Ecto neural progenitor cell (in vitro differentiated cells): Measurements from ENCODE around the gene C1orf21.

Experiments used
- DNase-seq: peaks from one replicate; pipeline ENCODE4 v3.0.0-alpha.2; 2018; ENCODE audit warnings: low spot score

C1orf21 gene

DNA sequence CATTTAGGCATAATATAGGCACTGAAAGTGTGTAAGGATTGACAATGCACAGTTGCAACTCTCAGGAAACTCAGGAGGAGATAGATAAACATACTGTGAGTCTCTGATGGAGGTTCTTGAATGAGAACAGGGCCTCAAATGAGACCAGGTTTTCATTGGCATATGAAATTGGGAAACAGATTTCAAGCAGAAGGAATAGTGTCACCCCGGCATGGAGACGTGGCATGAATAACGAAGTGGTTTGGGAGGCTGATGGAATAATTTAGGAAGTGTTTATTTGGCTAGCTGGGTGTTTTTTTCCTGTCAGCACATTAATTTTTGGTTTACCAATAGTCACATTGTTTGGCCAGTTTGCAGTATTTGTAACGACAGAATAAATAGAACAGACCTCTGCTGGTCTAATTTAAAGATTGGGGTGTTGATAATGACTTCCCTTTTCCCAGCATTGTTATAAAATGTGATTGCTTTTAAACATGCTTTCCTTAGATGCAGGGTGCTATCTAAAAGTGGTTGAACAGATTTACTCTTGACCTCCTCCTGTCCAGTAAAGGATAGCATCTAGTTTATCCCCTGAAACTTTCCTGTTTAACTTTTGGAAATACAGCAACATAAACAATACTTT lies 132.0 kb downstream of the C1orf21 start:
- DNase-seq = no peak

- DNase-seq = no peak
Observed at GRCh38 chr1:184520336-184520735, 133.5 kb downstream of the C1orf21 start.

DNA sequence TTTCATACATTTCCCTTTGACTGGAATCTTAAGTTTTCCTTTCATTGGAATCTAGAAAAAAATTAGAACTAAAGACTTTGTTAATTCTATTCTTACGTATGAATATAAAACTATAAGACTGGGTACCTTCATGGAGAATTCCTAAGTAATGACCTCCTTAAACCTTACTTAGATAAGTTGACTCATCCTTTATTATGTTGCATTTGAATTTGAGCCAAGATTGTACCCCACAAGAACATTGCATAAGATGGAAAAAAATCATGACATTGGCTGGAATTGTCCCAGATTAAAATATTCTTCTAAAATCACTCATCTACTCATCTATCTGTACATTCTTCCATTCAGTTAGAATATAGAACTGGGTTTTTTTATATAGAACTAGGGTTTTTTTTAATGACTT lies 137.4 kb downstream of the C1orf21 start:
- DNase-seq = no peak

GRCh38 chr1:184527402-184527801 lies 140.6 kb downstream of the C1orf21 start:
- DNase-seq = no peak

DNA sequence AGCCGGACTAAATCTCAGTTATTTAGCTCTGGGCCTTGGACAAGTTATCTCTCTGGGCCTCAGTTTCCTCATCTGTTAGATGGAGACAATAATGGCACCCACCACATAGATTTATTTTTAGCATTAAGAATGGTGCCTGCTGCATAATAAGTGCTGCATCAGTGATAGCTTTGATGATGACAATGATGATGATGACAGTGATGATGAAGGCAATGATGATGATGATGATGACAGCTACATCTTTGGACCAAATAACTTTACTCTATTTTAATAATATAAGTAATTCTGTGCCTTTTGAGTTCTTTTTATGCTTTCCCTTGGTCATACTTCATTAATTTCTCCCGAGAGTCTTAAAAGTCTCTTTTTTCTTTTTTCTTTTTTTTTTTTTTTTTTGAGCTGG lies 143.4 kb downstream of the C1orf21 start:
- DNase-seq = no peak

DNA sequence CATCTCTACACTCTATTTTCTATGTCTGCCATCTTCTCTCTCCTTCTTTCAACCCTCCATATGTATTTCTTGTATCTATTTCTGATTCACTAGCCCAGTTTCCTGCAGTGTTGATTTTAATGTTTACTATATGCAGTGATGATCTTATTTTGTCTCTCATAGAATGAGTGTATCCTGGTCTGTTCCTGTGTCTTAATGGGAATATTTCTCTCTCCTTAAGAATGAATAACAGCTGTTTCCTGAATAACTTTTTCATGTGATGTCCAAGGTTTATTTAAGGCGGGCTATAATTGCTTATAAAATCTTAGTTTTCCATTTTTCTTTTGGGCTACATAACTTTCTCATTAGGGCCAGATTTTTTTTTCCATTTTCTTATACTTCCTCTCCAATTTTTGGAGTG lies 144.5 kb downstream of the C1orf21 start:
- DNase-seq = no peak

GRCh38 chr1:184532199-184532598 lies 145.4 kb downstream of the C1orf21 start:
- no peak for DNase-seq

DNA sequence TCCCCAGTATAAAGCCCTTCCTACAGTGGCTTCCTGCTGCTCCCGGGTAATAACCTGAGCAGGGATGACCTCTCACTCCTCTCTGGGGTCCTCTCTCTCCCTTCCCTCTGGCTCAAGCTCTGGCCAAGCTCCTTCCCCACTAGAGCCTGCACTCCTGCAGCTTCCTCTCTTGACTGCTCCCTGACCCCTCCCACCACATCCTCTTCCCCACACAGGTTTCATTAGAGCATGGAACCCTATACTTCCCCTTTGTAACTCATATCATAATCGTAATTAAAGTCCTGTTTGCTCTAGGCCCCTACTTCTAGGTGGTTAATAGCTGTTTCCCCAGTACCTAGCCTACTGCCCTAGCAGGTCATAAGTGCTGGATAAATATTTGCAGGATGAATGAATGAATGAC lies 146.2 kb downstream of the C1orf21 start:
- no peak for DNase-seq

GRCh38 chr1:184533915-184534314 lies 147.1 kb downstream of the C1orf21 start:
- no peak for DNase-seq

- no peak for DNase-seq
Observed at GRCh38 chr1:184534690-184535089, 147.9 kb downstream of the C1orf21 start.

DNA sequence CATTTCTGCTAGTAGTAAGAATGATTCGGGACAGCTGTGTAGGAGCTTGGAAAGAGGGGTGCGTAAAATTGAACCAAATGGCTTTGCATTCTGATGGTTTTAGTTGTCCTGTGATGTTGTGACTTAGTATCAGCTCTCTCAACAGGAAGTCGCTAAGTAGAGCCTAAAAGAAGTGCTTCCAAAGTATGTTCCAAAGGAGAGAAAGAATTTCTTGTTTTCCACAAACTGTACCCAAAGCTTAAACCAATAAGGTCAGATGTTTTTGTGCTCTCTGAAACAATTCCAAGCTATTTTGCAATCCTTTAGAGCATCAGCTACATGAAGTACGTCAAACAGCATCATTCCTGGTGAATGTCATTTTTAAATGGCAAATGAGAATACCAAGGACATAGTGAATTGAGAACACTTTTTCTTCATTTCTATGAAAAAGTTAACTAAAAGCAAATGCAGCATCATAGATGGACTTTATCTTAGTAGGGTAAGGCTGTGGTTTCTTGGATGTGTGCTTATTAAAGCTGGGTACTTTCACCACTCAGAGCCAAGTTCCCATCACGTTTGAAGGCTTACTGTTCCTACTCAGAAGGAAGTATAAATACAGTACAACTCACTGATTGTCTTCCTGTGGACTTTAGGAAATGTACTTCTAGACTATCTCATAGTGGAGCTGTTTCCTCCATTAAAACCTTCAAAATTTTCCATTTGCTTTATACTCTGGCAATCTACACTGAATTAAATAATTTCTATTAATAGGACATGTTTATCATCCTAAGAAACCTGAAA lies 148.6 kb downstream of the C1orf21 start:
- no peak for DNase-seq

DNA sequence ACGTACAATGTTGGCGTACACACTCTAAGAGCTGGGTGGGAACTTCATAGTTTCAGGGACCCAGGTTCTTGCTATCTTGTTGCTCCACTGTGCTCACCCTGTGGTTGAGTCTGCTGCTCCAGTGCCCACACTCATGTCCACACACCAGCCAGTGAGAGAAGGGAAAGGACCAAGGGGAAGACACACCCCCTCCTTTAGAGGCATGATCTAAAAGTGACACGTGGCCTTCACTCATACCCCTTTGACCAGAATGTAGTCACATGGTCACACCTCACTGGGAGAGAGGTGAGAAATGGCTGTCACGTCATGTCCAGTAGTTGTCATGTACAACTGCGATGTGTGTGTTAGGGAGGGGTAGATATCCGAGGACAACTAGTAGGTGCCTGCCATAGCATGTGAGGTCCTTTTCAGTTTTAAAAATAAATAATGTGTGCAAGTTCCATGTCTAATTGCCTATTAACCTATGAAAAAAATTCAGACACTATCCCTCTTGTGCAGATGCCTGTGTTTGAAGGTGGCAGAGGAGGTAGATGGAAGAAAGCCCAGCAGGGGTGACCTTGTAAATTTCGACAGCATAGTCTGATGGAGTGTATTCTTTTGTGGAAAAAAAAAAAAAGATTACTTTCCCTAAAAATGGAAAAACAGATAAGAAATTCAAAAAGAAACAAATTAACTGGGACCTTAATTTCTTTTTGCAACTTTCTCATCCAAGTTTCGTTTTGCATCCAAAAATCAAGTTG lies 149.6 kb downstream of the C1orf21 start:
- DNase-seq = no peak

- no peak for DNase-seq
Observed at GRCh38 chr1:184539580-184539979, 152.8 kb downstream of the C1orf21 start.

DNA sequence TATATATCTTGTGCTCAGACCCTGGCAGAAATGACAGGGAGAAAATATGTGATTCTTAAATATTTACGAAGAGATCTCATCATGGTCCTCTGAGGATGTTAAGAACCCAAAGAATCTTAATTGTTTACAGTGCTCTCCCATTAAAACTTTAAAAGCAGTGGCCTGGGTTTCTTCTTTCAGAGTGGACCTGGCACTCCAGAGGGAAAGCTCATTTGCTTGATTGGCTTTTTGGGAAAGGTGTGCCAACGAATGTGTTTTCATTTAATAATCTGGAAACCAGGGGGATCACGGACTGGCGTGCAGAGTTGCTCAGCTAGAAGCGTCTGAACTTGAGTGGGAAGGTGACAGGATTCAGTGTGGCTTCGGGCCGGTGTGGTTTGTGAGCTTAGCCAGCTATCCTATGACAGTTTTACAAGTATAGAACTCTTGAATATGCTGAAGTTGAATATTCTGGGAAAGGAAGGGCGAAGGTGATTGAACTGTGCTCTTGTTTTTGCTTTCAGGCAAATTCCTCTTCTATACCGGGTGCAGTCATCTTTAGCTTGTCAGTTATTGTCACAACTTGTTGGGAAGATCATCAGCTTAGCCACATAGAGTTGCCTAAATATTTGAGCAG lies 154.8 kb downstream of the C1orf21 start:
- no peak for DNase-seq

GRCh38 chr1:184542291-184542690 lies 155.5 kb downstream of the C1orf21 start:
- DNase-seq = no peak

DNA sequence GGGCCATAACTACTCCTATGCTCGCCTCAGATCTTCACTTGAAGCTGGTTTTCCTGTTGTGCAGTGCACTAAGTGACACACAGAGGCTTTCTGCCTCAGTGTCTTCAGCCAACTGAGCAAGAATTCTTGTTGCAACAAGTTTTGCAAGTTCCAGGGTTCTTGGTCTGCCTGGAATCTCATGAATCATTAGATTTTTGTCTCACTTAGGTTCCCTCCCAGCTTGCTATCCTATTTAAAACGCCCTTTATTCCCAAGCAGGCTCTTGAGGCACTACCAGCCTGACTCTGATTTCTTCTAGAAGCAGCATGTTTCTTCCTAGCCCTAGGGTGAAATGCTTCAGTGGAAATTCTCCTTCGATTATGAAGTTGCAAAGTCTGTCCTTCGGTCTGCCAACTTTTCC lies 158.8 kb downstream of the C1orf21 start:
- no peak for DNase-seq

DNA sequence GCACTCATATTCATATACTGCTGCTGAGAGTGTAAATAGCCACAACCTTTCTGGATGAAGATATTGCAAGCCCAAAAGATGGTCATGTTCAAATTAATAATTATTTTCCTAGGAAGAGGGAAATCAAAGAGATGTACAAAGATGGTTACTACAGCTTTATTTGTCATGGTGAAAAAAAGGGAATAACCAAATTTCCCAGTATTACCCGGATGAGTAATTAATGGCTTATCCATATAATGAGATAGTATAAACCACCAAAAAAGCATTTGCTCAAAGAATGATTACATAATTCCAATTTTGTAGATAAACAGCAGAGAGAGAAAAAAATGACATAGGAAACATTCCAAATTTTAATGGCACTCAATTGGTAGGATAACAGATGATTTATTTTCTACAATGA lies 165.6 kb downstream of the C1orf21 start:
- DNase-seq = no peak

DNA sequence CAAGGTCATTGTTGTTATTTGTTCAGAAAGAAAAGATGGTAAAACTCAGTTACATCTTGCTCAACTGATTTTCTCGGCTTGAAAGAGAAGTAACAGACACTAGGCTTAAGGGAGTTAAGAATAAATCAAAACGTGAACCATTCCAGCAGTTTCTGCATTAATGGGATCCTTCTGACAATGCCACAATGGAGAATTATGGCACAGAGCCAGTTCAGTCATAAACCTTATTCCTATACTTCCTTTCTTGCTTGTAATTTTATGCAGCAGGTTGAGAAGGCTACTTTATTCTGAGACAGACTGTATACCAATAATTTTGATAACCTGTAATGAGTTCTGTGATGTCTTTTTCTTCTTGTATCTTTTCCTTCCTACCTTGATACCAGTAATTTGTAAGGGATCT lies 167.0 kb downstream of the C1orf21 start:
- DNase-seq = no peak

DNA sequence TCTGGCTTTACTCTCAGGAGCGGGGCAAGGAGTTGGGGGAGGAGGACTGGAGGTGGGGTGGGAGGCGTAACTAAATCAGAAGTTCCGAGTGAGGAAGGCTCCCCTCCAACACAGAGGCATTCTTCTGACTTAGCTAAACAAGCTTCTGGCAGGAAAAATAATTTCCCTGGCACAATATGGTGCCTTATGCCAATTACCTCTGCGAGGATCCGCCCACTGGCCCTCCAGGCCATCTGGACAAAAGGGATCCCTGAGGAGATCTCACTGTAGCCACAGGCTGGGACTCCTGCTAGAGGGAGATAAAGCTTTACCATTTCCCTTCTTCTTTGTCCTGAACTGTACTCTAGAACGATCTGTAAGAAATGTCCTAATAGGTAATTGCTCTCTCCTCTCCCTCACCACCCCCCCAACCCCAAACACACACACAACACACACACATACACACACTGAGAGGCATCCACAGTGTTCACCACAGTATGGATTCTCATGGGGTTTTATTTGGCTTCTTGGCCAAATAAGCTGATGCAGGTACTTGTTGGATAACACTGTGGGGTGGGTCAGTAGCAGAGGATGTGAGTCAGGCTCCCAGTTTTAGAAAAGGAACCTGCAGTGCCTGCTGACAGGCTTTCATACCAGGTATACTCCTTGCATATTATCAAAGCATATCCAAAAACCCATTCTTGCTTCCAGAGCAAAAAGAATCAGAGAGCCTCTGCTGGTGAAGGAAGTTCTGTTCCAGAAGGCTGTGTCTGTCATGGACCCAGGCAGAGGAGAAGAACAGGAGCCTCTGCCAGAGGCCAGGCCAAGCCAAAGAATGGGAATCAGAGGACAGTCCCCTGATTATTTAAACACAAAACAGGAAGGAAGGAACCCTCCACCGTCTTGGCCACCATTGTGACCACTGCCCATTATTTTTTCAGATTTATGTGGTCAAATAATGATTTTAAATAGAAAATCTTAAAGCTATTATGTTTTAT lies 169.1 kb downstream of the C1orf21 start:
- DNase-seq = no peak

GRCh38 chr1:184556665-184557064 lies 169.8 kb downstream of the C1orf21 start:
- DNase-seq = no peak
